HEK293 (cell line): ENCODE results near the gene MFSD2B.

ENCODE experiments used
- YY1 ChIP-seq: fragments of 450-650 bp; formaldehyde crosslinking; IDR thresholded peaks from 2 replicates; pipeline ENCODE4 v1.5.1; 2018; ENCODE audit warnings: missing biosample characterization, missing genetic modification characterization
- ZBTB1 ChIP-seq: fragments of 450-650 bp; formaldehyde crosslinking; IDR thresholded peaks from 2 replicates; pipeline ENCODE4 v1.5.1; 2016; ENCODE audit warnings: missing biosample characterization, missing genetic modification characterization
- ZBTB21 ChIP-seq: fragments of 450-650 bp; formaldehyde crosslinking; IDR thresholded peaks from 2 replicates; pipeline ENCODE4 v1.5.1; 2017; ENCODE audit warnings: missing biosample characterization, missing genetic modification characterization
- ZFP69B ChIP-seq: fragments of 450-650 bp; formaldehyde crosslinking; IDR thresholded peaks from 2 replicates; pipeline ENCODE4 v1.5.1; 2016; ENCODE audit warnings: missing biosample characterization, missing genetic modification characterization
- ZNF10 ChIP-seq: fragments of 450-650 bp; formaldehyde crosslinking; IDR thresholded peaks from 2 replicates; pipeline ENCODE4 v1.5.1; 2017; ENCODE audit warnings: missing biosample characterization, missing genetic modification characterization
- ZNF16 ChIP-seq: fragments of 450-650 bp; formaldehyde crosslinking; IDR thresholded peaks from 2 replicates; pipeline ENCODE4 v1.5.1; 2016; ENCODE audit warnings: low read depth, missing biosample characterization, missing genetic modification characterization
- ZNF423 ChIP-seq: fragments of 450-650 bp; formaldehyde crosslinking; IDR thresholded peaks from 2 replicates; pipeline ENCODE4 v1.5.1; 2016; ENCODE audit warnings: missing biosample characterization, missing genetic modification characterization
- ZNF654 ChIP-seq: fragments of 450-650 bp; formaldehyde crosslinking; IDR thresholded peaks from 2 replicates; pipeline ENCODE4 v1.5.1; 2016; ENCODE audit warnings: low read depth, missing biosample characterization, missing genetic modification characterization
- ZNF792 ChIP-seq: fragments of 450-650 bp; formaldehyde crosslinking; IDR thresholded peaks from 2 replicates; pipeline ENCODE4 v1.5.1; 2016; ENCODE audit warnings: missing biosample characterization, missing genetic modification characterization
- TF ChIP-seq, protein P1 (sequence below): fragments of 450-650 bp; formaldehyde crosslinking; IDR thresholded peaks from 2 replicates; pipeline ENCODE4 v1.5.1; 2016; ENCODE audit warnings: missing biosample characterization, missing genetic modification characterization
- TF ChIP-seq, protein P2 (sequence below): fragments of 450-650 bp; formaldehyde crosslinking; IDR thresholded peaks from 2 replicates; pipeline ENCODE4; 2016; ENCODE audit warnings: missing biosample characterization, missing genetic modification characterization

DNA sequence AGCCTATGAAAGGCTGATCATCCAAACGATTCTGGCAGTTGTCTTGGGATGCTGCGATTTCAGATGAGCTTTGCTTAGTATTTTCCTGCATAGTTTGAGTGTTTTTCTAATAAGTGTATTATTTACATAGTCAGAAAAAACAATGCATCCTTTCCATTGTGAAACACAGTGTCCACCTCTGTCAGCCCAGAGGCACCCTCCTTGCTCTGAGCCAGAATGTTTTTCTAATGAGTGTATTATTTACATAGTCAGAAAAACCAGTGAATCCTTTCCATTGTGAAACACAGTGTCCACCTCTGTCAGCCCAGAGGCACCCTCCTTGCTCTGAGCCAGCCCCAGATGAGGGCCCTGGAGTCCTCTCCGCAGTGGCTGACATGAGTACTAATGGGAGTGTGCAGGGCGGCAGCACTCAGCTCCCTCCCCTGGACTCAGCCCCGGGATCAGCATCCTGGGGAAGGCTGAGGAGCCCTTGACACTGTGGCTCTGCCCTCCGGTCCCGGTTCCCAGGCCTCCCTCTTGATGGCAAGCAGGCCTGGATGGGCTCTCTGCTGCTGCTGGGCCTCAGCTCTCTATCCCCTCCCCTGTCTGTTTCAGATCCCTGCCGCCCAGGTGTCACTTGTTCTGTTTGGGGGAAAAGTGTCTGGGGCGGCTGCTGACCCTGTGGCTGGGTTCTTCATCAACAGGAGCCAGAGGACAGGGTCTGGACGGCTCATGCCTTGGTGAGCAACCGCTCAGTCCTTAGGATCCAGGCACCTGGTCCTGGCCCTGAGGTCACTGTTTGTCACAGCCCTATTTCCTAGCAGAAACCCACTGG lies 5.9 kb downstream of the MFSD2B start:
- no peak for TF ChIP-seq YY1 (tag by site-specific recombination)
- TF ChIP-seq, protein P1, sequence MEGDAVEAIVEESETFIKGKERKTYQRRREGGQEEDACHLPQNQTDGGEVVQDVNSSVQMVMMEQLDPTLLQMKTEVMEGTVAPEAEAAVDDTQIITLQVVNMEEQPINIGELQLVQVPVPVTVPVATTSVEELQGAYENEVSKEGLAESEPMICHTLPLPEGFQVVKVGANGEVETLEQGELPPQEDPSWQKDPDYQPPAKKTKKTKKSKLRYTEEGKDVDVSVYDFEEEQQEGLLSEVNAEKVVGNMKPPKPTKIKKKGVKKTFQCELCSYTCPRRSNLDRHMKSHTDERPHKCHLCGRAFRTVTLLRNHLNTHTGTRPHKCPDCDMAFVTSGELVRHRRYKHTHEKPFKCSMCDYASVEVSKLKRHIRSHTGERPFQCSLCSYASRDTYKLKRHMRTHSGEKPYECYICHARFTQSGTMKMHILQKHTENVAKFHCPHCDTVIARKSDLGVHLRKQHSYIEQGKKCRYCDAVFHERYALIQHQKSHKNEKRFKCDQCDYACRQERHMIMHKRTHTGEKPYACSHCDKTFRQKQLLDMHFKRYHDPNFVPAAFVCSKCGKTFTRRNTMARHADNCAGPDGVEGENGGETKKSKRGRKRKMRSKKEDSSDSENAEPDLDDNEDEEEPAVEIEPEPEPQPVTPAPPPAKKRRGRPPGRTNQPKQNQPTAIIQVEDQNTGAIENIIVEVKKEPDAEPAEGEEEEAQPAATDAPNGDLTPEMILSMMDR (tag by site-specific recombination) = no peak
- no peak for TF ChIP-seq ZNF10 (tag by site-specific recombination)
- no peak for TF ChIP-seq ZFP69B (tag by site-specific recombination)
- TF ChIP-seq ZBTB1 (tag by site-specific recombination) = no peak
- no peak for TF ChIP-seq ZNF423 (tag by site-specific recombination)
- no peak for TF ChIP-seq ZBTB21
- TF ChIP-seq, protein P2, sequence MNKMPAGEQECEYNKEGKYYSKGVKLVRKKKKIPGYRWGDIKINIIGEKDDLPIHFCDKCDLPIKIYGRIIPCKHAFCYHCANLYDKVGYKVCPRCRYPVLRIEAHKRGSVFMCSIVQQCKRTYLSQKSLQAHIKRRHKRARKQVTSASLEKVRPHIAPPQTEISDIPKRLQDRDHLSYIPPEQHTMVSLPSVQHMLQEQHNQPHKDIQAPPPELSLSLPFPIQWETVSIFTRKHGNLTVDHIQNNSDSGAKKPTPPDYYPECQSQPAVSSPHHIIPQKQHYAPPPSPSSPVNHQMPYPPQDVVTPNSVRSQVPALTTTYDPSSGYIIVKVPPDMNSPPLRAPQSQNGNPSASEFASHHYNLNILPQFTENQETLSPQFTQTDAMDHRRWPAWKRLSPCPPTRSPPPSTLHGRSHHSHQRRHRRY (tag by site-specific recombination) = no peak
- TF ChIP-seq ZNF16 (tag by site-specific recombination) = no peak
- no peak for TF ChIP-seq ZNF654 (tag by site-specific recombination)
- no peak for TF ChIP-seq ZNF792 (tag by site-specific recombination)
